ENCODE measurements around the gene CKAP2L.

- TF ChIP-seq POLR2AphosphoS5 (IDR thresholded peaks at IDR 0.05; ENCODE audit: low read depth) (no peak), EZH2 (IDR thresholded peaks at IDR 0.05; ENCODE audit: low read depth, unreplicated experiment) (no peak), CREB1 (CRISPR knock-in tag; IDR thresholded peaks at IDR 0.05; ENCODE audit: low read depth) (no peak)
- TF ChIP-seq, protein P1, sequence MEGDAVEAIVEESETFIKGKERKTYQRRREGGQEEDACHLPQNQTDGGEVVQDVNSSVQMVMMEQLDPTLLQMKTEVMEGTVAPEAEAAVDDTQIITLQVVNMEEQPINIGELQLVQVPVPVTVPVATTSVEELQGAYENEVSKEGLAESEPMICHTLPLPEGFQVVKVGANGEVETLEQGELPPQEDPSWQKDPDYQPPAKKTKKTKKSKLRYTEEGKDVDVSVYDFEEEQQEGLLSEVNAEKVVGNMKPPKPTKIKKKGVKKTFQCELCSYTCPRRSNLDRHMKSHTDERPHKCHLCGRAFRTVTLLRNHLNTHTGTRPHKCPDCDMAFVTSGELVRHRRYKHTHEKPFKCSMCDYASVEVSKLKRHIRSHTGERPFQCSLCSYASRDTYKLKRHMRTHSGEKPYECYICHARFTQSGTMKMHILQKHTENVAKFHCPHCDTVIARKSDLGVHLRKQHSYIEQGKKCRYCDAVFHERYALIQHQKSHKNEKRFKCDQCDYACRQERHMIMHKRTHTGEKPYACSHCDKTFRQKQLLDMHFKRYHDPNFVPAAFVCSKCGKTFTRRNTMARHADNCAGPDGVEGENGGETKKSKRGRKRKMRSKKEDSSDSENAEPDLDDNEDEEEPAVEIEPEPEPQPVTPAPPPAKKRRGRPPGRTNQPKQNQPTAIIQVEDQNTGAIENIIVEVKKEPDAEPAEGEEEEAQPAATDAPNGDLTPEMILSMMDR (conservative IDR thresholded peaks at IDR 0.05; ENCODE audit: low read depth in 2 of 2): no peak
Observed at GRCh38 chr2:112784199-112785189, 20.1 kb upstream of the CKAP2L start, which contains the start of gene IL1A.

Data from GM23338 (cell line).